NCI-H187 (cell line): ENCODE measurements around the gene PLA2G4B.
A peak's percentile ranks its signal among the peaks of the same experiment; 100 is the strongest.

Experiments used
- DNase-seq, 2 experiments: peaks; one replicate each; lab custom pipeline; 2025; lab: John Stamatoyannopoulos, UW

The PLA2G4B gene

DNA sequence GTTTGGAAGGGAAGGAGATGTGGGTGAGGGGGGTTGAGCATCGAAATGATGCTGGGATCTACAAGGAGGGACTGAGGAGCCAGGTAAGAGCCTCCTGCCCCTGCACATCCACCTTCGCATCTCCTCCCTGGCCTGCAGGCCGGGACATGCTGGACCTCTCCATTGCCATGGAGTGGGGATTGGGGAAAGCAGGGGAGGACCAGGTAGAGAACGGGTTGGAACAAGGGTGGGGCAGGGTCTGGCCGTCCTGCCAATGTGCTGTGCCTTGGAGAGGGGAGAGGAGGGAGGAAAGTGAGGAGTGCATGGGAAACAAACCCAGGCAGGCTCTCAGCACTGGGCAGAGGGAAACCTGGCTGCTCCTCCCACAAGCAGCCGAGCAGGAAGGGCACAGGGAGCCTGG, 10.6 kb downstream of the PLA2G4B start:
- no peak for DNase-seq

DNA sequence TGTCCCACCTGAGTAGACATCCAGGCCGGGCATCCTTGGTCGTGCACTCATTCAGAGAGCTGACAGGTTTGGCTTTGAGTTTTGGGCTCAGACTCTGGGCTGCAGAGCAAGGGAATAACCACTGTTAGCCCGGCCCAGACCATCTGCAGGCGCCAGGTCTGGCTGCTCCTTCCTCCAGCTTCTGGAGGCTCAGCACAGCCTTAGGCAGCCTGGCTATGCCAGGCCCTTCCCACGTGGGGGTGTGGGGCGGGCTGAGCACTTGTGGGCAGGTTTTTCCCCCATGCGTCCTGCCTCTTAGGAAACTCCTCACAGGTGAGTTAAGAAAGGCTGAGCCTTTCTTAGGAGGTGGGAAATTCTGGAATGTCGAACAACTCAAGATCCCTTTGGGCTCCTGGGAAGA, 11.2 kb downstream of the PLA2G4B start:
- no peak for DNase-seq

DNA sequence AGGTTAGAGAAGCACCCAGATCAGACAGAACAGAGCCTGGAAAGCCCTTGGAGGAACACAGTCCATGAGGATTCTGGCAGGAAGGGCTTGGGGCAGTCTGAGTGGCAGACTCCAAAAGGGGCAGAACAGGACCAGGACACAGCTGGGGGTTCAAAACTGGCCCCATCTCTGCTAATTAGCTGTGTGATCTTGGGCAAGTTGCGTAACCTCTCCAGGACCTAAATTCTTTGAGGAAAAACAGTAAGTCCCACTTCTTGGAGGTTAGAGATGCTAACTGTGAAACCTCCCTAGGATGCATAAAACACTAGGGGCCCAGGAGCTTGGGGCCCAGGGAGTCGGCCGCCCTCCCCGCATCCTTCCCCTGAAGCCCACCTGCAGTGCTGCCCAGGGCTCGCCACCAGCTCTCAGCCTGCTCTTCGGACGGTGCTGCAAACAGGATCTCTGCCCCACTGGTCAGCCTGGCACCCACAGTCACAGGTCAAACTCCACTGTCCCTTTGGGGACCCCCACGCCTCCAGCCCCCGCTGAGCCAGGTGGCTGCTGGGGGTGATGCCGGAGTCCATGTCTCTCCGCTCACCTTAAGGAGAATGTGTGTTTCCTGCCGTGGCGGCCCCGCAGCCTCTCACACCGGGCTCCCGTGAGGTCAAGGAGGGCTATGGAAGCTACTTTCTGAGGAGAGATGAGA, 12.0 kb downstream of the PLA2G4B start:
- DNase-seq: no peak

DNA sequence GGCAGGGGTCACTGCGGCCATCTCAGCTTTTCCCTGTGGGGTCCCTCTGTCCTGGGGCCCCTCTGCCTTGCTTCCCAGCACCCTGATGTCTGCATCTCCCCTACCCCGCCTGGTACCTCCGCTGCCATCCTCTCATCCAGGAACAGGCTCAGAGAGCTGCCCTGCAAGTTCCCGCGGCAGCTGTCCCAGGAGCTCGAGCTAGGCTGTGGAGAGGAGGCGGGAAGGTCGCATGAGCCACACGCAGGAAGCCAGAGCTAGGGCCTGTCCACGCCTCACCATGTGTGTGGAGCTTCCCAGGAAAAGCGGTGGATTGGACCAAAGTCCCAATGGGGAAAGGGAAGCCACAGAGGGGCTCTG, 12.5 kb downstream of the PLA2G4B start:
- DNase-seq: no peak

DNA sequence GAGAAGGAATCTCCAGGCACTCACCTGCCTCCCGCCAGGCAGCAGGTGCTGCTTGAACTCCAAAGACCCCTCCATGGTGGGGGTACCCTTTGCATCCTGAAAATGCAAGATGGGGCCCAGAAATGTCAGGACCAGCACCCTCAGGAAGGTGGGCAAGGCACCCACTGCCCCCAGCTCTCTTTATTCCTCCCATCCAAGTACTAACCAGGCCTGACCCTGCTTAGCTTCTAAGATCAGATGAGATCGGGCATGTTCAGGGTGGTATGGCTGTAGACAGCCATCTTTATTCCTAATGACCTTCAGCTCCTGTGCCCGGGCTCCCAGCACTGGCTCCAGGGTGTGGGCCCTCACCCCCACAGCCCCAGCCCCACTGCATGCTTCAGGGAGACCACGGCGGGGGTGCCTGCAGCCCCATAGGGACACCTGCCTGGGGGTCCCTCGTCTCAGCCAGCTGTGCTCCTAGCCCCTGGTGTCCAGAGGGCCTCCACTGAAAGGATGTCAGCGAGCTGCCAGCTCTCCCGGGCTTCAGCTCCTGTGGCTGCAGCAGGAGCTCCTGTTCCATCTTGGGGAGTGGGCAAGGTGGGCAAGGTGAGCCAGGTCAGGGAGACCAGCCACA, 13.2 kb downstream of the PLA2G4B start:
- DNase-seq: no peak

DNA sequence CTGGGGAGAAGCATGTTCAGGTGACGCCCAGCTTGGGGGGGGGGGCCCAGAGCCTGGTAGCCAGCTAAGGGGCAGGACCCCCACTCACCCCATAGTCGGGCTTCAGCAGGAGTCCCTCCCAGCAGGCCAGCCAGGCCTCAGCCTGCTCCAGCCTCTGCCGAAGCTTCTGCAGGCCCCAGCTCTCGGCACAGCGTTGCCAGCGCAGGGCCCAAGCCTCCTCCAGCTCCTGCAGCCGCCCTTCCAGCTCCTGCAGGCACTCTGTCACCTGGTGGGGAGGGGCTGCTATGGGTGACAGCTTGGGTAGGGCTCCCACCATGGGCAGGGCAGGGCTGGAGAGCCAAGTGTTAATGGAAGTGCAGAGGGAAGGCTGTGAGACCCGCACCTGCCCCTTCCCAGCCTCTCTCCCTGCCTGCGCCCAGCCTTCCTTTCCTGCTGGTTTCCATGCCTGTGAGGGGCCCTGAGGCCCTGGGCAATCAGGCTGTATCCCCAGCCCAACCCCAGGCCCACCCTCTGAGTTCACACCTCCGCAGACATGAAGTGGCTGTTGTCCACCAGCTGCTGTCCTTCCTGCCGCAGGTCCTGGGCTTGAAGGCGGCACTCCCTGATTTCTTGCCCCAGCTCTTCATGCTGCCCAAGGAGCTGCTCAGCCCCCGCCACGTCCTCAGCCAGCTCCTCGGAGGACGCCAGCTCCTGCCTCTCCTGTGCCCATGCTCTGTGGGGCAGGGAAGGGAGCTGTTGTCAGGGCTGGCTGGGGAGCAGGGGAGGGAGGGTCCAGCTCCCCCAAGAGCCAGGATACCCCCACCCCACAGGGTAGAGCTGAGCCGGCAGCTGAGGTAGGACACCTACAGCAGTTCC, 14.3 kb downstream of the PLA2G4B start:
- peak; percentile 12 to 28 for DNase-seq

DNA sequence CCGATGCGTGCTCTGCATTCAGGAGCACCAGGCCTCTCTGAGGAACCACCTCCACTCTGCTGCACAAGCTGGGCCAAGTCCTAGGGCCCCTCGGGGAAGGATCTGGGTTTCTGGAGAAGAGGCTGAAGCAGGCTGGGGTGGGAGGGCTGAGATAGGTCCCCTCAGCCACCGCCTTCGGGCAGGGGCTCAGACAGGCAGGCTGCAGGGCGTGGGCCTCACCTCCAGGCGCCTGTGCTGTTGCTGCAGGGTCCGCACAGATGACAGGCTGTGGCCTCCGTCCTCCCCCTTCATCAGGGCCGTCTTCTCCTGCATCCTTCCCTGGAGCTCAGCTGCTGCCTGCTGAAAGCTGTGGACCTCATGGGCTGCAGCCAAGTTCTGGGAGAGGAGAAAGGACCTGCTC, 15.2 kb downstream of the PLA2G4B start:
- DNase-seq: no peak

DNA sequence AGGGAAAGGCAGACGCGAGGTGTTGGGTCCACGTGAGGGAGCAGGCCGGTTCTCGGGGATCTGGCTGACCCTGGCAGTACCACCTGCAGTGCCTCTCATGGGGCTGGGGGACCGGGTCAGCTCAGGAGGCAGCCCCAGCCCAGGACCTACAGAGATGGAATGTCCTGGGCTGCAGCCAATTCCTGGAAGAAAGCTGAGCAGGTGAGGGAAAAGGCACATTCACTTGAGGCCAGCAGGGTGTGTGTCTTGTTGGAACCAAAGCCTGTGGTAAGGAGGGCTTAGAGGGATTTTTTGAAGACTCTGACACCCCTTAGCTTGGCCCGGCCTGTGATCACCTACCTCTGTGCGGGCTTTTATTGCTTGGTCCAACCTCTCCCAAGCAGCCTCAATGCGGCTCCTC, 15.8 kb downstream of the PLA2G4B start:
- DNase-seq: no peak

DNA sequence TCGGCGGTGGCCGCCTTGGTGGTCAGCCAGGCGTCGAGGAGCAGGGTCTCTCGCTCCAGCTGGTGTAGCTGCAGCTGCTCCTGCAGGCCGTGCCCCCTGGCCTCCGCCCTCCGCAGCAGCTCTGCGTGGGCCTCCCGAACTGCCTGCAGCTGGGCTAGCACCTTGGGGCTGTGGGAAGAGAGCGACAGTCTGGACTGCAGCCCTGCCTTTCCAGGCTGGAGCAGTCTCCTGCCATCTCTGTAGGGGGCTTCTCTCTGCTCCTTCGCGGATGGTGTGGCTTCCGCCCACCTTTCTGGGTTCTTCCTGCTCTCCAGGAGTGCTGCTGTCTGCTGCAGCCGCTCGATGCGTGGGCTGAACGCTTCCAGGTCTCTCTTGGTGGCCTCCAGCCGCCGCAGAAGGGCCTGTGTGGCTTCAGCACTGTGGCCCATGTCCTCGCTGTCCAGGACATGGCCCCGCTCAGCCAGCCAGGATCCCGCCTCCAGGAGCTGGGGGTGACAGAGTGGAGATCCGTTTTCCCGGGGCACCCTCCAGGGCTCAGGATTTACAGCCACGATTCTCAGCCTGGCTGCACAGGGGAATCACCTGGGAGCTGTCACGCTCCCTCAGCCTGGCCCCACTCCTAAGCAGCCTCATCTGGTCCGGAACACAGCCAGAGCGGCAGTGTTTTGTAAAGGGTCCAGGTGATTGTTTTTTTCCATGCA, 16.8 kb downstream of the PLA2G4B start:
- no peak for DNase-seq

DNA sequence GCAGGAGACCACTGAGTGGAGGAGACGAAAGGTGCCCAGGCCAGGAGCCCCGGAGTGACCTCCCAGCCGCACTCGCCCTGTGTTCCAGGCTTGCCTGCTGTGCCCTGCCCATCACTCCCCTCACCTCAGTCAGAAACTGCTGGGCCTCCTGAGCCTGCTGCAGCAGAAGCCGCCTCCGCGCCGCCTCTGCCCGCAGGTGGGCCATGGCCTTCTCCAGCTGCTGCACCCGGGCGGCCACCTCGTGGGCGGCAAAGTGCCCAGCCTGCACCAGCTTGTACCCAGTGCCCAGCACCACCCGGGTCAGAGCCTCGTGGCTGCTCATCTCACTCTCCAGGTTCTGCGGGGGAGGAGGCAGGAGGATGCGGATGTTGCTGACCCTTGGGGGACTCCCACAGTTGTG, 17.6 kb downstream of the PLA2G4B start:
- no peak for DNase-seq

DNA sequence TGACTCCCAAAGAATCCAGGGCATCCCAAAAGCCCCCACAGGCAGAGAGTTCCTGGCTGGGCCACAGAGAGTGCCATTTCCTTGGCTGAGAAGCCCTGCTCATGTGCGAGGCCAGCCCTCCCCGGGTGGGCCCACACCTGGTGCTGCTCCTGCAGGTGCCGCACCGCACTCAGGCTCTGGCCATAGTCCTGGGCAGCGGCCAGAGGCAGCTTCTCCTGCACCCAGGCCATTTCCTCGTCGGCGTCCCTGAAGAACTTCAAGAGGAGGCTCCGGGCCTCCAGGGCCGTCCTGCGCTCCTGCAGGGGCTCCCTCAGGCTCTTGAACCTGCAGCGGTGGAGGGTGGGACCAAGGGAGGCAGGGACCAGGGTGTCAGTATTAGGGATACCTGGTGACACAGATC, 18.1 kb downstream of the PLA2G4B start:
- no peak for DNase-seq

DNA sequence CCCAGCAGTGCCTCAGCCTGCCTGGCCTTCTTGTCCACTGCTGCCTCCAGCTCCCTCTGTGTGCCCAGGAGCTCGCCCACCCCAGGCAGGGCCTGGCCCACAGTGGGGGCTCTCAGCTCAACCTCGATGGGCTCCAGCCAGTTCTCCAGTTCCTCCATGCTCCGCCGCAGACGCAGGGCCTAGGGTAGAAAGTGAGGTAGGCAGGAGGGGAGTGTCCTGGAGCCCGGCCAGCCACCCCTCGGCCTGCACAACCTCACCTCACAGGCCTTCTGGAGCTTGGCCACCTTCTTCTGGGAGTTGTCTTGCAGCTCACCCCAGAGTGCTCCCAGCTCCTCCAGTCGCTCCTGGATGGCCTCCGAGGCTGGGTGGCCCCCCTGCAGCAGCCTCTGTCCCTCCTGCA, 18.7 kb downstream of the PLA2G4B start:
- DNase-seq: no peak

DNA sequence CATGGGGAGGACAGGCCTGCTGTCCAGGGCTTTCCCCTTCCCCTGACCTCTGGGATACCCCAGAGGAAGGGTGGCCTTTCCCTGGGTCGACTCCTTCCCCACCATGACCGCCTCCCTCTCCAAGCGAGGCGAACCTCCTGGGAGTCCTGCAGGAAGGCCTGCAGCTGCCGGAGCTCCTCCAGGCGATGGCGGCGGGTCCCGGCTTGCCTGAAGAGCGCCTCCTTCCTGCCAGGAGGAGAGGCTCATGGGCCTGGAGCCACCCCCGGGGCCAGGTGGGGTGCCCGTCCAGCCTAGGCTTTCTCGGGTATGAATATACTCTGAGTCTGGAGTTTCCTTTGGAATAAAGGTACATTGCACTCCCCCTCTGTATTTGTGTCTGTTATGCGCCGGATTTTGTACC, 20.1 kb downstream of the PLA2G4B start:
- no peak for DNase-seq

DNA sequence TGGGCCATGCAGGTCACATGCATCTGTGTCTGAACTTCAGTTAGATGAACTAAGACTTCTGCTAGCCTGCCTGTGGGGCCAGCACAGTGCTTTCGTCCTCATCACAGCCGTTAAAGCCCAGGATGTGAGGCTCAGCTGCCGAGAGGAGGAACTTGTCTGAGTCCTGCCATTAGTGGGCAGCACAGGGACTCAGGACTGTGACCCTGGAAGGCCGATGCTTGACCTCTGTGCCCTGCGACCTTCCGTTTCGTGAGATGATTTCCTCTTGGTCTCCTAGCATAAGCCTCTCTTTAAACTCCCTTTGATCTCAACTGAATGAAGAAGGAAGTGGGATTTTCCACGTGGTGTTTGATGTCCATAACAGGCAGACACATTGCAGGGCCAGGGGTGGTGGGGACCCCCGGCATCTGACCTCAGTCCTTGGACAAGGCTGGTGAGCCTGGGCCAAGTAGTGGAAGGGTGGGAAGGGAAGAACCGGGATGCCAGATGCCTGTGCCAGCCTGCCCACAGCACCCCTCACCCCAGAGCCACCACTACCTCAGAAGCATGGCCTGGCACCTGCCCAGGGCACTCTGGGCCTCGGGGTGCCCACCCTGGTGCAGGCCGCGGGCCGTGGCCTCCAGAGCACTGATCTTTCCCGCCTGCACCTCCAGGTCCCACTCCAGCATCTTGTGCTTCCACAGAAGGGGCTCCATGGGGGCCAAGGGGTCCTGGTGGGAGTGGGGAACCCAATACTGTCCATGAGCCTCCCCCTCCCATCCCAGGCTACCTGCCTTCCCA, 21.6 kb downstream of the PLA2G4B start:
- no peak for DNase-seq

DNA sequence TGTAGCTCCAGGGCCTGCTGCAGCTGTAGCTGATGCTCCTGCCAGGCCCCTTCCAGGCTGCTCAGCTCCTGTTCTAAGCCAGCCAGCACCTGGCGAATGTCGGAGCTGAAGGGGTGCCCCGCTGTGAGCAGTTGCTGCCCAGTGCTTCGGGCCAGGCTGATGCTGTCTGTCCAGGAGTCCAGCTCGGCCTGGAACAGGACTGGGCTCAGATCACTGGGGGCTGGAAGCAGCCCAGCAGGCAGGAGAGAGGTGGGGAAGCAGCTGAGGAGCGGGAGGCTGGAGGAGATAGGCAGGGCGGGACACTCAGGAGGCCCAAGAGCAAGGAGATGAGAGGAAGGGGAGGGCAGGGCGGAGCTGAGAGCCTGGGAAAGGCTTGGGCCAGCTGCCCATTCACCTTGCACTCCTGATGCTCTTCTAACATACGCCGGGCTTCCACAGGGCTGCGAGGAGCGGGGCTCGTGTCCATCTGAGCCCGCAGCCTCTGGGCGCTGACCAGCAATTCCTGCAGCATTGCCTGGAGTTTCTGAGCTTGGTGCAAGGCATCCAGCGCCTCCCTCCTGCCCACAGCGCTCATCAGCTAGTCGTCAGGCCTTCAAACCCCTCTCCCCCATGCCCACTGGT, 23.2 kb downstream of the PLA2G4B start:
- no peak for DNase-seq

DNA sequence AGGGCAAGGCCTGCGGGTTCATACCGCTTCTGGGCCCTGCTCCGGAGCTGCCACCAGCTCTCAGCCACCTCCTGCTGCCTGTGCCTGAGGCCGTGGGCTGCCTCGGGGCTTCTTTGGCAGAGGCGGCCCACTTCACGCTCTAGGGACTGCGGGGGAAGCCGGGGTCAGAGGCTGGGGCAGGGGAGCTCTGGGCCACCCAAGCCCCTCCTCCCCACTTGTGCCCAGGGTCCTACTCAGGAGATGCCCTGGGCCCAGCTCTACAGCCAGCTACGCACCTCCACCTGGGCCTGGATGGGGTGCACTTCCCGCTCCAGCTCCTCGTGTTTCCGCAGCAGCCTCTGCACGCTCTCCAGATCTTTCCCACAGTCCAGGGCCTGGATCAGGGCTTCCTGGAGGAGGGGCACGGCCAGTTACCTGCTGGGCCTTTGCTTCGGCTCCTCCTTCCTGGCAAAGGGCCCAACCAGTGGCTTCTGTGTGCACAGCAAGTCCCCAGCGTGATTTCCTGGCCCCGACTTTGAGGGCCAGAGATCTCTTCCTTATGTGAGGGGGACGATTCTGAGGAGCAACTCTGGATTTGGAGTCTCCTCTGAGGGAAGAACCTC, 24.0 kb downstream of the PLA2G4B start:
- DNase-seq: no peak

DNA sequence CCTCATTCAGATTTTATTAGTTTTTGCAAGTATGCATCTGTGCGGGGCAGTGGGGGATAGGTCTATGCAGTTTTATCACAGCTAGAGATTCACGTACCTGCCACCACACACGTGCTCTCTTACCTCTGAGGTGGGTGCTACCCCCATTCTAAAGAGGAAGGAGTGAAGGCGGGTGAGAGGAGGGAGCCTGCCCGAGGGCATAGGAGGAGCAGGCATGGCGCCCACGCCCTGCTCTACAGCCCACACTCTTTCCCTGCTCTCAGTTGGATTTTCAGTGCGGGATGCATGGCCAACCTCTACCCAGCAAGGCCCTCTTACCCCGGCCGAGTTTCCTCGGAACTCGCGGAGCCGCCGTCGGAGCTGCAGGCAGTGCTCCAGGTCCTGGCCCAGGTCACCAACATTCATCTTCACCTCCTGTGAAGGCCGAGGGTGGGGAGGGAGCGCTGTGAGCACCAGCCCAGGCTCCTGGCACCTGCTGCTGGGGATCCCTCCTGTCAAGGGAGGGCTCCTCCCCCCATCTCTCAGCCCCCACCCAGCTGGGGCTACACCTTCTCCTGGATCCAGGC, 26.9 kb downstream of the PLA2G4B start:
- DNase-seq: no peak

DNA sequence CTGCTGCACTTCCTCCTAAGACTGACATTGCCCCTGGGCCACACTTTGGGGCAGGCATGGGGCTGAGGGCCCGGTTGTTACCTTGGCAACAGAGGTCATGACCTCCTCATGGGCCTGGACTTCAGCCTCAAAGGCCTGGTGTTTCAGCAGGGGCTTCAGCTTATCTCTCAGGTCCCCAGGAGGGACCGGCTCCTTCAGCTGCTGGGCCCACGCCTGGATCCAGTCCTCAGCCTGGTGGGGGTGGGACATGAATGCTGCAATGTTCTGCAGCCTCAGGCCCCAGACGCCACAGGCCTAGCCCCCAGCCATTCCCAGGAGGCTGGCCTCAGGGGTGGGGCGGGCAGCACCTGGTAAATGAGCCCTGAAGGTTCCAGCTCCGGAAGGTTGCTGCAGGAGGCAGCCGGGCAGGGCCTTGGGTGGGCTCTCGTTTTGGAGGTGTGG, 27.6 kb downstream of the PLA2G4B start:
- no peak for DNase-seq

DNA sequence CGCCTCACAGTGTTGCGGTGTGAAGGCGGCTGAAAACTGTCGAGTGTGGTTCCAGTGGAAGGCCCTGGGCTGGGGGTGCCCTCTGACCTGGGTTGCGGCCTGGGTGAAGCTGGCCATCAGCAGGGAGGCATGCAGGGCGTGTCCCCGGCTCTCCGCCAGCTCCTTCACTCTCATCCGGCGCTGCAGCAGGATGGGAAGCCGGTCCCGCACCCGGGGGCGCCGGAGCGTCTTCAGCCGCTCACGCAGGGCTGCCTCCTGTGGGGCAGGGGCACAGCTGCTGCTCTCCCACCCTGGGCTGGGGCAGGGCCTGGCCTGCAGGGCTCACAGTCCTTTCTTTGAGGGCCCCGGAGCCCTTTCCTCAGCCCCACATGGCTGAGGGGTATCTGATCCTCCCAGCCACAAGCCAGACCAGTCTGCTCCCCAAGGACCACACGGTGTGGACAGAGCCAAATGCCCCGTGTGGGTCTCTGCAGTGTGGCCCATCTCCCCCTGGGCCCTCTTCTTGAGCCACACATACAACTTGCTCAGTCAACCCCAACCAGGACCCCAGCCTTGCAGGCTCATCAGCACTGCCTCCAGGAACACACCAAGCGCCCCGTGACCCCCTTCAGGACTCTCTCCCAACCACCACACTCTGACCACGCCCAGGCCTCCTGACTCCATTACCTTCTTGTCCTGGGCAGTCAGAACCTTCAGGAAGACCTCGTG, 28.4 kb downstream of the PLA2G4B start:
- no peak for DNase-seq

DNA sequence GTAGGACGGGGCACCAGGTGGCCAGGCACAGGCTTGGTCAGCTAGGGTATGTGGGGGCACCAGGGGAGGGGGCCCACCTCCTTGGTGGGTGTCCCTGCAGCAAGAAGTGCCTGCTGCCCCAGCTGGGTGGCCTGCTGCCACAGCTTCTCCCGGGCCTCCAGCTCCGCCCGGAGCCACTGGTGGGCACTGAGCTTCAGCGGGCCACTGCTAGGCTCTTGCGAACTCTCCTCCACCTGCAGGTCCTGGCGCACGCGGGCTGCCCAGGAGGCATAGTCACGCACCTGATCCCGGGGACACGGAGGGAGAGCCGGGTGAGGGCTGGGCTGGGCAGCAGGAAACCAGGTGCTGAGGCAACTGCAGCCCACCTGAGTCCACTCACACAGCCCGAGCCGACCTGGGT, 29.7 kb downstream of the PLA2G4B start:
- DNase-seq: no peak
